GM21381 (cell line): ENCODE data around the gene TALDO1.

Experiments
- ATAC-seq: cut with Tn5 transposase; IDR thresholded peaks from one replicate; pipeline ENCODE4 v1.9.1; 2021; ENCODE audit warnings: mild to moderate bottlenecking, moderate library complexity; ENCODE audit not compliant: unreplicated experiment

TALDO1 gene

DNA sequence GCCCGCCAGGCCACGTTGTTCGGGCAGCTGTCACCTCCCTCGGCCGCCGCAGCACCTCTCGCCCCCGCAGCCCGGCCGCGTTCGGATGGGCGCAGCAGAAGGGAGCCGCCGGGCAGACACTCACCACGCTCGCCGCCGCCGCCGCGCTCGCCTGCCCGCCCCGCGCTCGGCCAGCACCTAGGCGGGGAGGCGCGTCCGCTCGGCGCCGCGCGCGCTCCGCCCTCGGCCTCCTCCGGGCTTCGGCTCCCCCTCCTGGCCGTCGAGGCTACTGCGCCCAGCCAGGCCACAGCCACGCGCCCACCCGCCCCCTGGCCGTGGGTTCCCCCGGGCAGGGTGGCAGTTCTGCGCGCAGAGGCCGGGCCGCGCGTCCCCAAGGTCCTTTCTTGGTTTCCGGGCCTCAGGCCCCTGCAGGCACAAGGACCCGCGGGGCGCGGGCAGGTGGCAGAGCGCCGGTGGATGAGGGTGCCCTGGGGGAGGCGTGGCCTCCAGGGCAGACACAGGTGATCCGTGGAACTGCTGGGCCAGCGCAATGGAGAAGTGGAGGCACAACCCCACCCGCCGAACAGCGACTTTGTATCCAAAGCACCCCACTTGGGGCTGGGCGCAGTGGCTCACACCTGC is 50.9 kb downstream of the TALDO1 start, which contains the start of gene SLC25A22:
Gene SLC25A22, minus strand, starts transcription at position 189 of the 621 bp plus-strand sequence. CDS start 3,275 bp downstream, outside the sequence.
- ATAC-seq, result peak; percentile 53

DNA sequence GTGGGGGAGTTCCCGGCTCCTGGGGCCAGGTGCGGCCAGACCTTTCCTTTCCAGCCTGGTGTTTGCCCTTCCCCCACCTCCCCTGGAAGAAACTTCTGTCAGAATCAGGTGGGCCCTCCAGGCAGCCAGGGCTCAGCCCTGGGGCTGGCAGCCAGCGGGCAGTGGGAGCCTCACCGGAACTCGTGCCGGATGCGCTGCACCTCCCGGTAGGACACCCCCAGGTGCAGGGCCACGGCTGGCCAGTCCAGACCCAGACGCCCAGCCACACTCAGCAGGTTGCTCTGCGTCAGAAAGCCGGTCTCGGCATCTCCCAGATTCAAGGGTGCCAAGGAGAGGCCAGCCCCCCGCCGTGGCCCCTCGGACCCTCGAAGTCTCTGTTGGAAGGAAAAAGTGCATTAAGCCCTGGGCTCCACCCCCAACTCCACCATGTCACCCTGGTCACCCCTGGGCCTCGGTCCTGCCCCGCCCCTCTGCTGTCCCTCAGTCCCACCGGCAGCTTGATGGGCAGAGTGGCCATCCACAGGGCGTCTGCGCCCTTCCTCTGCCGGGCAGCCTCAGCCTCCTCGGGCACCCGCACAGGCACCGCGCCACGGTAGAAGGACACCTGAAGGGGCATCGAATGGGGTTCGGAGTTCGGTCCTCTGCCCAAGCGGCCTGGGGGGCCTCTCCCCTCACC is 52.5 kb downstream of the TALDO1 start:
- no peak for ATAC-seq

DNA sequence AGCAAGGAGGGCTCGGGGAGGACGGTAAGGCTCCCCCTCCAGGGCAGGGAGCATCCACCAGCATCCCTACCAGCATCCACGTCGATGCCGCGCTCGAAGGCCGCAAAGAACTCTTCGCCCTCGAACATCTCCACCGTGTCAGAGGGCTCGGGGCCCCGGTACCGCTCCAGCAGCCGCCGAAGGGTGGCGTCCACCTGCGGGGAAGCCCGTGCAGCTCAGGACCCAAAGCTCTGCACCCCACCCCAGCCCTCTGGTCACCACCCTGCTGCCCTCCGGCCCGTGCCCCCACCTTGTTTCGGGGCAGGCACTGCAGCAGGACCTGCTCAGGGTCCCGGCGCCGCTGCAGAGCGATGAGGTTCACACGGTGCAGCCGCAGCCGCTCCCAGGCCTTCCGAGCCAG is 53.2 kb downstream of the TALDO1 start:
- no peak for ATAC-seq

DNA sequence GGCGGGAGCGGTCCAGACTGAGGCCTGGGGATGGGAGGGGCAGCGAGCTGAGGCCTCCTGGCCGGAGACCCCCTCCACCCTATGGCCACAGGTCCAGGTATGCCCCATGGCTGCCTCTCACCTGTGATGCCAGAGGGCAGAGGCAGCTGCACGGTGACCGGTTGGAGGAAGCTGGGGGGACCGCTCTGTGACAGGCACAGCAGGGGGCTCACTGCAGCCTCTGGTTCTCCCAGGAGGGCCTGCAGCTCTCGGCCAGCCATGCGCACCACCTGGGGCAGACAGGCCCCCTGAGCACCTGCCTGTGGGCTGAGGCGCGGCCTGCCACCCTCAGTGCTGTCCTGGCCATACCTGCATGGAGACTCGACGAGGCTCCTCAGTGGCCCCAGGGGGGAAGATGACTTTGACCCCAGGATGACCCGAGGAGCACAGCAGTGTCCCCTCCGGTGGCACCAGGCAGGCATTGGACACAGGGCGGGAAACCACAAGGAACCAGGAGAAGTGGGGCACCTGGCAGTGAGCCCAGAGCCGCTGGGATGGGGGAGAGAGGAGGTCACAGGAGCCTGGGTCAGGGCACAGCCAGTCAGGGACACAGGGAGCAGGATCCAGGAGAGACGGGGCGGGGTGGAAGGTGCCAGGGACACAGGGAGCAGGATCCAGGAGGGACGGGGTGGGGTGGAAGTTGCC is 54.0 kb downstream of the TALDO1 start:
- no peak for ATAC-seq

DNA sequence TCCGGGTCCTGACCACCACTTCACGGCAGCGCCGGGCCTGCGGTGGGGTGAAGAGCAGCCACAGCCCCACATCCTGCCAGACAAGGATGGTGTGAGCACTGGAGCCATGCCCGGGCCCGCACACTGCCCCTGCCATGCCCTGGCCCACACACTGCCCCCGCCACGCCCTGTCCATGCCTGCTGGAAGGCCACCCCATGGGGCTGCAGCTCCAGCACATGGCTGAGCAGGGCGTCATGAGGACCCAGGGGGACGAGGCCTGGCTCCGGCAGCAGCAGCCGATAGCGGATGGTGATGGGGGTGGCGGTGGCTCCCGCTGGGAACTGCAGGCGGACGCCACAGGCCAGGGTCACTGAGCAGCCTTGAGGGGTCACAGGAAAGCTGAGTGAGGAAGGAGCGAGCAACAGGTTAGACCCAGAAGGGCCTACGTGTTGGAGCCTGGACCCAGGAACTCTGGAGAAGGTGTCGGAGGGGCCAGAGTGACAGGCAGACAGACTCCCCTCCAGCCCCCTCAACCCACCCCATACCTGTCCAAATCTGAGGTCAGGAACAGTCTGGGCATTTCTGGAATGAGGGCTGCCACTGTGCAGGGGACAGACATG is 54.9 kb downstream of the TALDO1 start:
- ATAC-seq, result no peak

DNA sequence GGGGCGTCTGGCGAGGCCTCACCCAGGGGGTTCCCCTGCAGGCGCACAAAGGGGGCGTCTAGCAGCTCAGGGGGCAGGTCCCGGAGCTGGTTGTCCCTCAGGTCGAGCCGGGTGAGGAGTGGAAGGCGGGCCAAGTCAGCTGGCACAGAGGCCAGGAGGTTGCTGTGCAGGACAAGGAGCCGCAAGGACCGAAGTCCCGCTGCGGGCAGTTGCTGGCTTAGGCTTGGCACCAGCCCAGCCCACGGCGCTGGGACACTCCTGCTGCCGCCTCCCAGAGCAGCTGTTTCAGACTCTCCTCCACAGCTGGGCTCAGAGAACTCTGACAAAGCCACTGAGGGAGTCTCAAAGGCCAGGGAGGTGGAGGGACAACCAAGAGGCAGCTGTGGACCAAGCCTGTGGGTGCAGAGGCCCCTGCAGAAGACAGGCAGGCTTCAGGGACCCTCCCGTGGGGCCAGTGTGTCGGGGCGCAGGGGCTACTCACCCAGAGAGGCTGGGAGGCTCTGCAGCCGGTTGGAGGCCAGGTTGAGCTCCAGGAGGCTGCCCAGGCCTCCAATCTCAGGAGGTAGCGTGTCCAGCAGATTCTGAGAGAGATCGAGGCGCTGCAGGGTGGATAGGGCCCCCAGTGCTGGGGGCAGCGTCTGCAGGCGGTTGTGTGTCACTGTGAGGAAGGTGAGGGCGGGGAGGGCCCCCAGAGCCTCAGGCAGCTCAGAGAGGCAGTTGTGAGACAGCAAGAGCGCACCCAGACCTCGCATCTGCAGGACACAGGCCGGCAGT is 55.6 kb downstream of the TALDO1 start:
- ATAC-seq, result no peak

DNA sequence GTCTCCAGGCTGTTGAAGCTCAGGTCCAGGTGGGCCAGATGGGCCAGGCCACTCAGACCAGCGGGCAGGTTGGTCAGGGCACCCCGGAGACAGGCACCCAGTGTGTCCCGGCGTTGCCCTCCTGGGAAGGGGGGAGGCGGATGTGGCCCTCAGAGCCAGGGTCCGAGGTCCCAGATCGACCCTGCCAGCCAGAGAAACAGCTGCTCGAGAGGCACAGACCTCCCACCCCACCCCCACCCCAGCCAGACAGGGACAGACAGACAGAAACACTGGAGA is 56.1 kb downstream of the TALDO1 start:
- ATAC-seq, result no peak

DNA sequence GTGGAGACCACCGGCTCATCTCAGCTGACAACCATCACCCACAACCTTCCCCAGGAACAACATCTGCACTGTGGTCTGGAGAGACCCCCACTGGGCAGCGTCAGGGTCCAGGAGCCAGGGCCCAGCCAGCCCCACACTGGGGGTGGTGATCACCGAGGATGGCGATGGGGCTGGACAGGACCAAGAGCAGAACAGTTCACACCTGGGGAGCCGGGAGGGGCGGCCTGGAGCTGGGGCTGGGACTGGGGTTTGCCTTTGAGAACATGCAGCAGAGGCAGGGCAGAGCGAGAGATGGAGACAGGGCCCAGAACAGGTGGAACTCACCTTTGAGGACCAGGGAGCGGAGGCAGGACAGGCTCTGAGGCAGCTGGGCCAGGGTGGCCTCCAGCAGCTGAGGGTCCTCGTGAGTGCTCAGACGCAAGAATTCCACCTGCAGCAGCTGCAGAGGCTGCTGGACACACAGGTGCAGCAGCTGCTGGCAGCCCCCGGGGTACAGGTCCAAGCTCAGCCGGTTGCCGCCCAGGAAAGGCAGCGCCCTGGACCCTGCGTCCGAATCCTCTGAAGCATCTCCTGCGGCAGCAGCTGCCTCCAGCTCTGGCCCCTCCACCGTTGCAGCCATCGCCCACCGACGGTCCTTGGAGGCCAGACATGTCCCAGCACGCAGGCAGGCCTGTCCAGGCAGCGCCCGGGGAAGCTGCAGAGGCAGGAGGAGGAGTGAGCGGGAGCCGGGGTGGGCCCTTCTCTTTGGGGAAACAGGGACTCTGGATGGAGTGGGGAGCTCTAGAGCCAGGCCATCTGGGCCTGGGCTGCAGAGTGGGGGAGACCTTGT is 56.7 kb downstream of the TALDO1 start:
- ATAC-seq, result no peak

DNA sequence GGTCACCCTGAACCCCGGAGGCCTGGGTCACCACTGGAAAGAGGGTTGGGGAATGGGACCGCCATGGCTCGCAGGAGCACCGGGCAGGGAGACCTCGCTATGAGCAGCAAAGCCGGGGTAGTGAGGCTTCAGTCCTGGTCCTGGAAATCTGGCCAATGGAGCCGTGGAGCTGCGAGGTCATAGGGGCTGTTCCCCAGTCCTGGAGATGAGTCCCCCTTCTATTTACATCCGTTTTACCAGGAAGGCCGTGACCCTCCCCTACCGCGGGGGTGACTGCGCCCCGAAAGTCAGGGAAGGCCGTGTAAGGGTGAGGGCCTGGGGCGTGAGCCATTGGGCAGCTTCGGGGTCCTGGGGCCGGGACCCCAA is 57.3 kb downstream of the TALDO1 start:
- no peak for ATAC-seq

DNA sequence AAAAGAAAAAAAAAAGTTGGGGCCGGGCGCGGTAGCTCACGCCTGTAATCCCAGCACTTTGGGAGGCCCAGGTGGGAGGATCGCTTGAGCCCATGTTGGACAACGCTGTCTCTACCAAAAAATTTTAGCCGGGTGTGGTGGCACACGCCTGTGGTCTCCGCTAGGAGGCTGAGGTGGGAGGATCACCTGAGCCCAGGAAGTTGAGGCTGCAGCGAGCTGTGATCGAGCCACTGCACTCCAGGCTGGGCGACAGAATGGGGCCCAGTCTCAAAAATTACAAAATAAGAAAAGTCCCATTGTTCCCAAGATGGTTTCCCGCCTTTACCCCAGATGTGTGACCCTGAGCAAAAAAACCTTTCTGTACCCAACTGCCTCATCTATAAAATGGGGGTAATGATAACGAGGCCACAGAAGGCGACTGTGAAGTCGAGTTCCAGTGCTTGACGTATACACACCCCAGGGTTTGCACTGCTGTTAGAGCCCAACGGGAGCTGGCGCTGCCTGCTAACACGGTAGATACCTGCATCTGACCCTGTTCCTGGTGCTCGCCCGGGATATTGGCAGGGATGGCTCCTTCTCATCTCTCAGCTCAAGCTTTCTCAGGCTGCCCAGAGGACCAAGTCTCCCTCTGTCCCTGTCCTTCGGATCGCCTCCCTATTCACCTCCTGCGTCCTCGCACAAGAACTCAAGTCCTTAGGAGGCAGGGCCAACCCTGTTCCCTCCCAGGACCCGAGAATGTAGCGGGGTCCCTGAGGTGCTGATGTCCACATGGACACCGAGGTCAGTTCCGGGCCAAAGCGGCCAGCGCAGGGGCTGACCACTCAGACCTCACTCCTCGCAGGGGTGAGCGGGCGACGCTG is 61.4 kb downstream of the TALDO1 start:
- no peak for ATAC-seq

DNA sequence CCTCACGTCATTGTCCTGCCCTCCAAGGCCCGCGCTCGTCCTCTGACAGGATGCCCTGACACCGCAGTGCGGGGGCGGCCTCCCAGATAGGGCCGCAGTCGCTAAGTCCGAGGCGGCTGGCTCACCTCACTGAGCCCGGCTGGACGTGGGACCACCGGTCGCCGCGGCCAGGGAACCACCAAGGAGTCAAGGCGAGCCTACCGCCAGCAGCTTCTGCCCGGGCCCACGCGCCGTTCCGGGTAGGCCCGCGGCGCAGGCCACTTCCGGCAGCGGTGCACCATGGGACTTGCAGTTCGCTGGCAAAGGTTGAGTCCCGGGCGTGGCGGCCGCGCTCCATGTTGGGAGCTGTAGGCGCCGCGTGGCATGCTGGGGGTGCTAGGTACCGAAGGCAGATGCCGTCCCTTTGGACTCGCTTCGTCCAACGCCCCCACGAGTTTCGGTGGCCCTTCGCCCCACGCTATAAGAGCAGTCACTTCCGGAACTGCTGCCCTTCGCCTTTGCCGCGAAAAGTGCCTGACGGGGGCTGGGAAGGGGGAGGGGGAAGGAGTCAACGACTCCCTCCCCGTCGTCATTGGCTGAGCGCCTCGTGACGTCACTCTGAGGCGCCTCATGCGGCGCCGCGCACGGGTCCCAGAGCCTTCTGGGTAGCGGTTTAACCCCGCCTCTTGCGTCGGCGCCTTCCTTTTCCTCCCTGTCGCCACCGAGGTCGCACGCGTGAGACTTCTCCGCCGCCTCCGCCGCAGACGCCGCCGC is 62.2 kb downstream of the TALDO1 start, which contains the start of gene RPLP2:
Gene RPLP2, plus strand, starts transcription at position 681 of the 753 bp plus-strand sequence. CDS start 268 bp downstream, outside the sequence.
- peak; percentile 76 for ATAC-seq

DNA sequence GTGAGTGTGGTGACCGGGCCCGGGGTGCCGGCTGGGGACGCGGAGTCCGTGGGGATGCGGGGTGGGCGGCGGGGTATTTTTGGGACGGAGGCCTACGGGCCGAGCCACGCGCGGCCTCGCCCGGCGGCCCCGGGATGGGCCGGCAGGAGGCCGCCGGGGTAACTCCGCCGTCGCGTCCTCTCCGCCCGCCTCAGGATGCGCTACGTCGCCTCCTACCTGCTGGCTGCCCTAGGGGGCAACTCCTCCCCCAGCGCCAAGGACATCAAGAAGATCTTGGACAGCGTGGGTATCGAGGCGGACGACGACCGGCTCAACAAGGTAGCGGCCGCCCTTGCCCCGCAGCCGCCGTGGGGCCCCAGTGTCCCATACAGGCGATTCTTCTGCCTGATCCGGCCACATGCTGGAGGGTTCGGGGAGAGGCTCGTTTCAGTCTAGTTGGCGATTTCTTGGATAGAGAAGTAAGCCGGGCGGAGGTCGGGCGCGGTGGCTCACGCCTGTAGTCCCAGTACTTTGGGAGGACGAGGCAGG is 62.8 kb downstream of the TALDO1 start:
- peak; percentile 12 for ATAC-seq

DNA sequence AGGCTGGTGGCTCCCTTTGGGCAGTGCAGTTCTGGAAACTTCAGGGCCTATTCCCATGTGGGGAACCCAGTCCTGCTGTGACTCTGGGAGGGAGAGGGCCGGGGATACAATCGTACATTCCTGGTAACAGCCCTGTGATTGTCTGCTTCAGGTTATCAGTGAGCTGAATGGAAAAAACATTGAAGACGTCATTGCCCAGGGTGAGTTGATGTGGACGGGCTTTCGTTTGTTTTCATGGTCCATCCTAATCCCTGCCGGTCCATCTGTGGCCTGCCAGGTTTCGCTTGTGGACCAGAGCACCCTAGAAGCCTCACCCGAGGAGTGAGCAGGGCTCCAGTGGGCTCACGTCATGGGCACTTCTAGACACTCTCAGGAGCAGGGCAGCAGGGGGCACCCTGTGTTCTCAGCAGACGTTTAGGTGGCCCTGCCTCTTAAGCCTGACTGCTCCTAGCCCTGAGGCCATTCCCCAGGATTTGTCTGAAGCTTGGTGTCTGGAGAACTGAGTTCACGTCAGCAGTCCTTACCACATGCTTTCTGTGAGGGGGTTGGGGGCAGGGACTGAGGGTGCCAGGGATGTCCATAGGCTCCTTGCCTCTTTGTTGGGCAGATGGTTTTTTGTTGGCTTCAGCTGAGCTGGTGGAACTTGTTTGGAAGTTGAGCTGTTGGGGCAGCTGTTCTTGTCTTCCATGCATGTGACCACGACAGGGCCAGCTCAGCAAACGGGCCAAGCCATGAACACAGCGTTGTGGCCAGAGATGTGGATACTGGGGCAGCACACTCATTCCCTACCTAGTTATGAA is 64.4 kb downstream of the TALDO1 start:
- ATAC-seq, result no peak

DNA sequence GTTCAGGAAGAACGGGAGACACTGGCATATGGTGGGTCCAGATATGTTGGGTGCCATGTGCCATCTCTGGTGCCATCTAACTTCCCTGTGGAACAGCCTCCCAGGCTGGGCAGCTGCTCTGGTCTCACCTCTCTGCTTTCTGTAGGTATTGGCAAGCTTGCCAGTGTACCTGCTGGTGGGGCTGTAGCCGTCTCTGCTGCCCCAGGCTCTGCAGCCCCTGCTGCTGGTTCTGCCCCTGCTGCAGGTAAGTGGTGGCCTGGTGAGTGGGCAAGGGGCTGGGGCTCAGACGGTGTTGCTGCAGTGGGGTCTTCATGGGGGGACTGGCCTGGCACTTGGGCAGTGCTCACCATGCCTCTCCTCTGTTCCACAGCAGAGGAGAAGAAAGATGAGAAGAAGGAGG is 65.1 kb downstream of the TALDO1 start:
- ATAC-seq, result no peak

DNA sequence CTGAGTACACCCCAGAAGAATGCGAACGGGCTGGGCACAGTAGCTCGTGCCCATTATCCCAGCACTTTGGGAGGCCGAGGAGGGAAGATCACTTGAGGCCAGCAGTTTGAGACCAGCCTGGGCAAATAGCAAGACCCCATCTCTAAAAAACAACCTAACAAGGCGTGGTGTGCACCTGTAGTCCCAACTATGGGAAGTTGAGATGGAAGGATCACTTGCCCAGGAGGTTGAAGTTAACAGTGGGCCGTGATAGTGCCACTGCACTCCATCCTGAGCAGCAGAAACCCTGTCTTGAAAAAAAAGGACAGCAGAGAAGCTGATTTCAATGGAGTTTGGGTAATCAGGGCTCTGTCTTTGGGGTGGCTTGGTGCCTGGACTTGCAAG is 65.8 kb downstream of the TALDO1 start:
- ATAC-seq, result no peak

DNA sequence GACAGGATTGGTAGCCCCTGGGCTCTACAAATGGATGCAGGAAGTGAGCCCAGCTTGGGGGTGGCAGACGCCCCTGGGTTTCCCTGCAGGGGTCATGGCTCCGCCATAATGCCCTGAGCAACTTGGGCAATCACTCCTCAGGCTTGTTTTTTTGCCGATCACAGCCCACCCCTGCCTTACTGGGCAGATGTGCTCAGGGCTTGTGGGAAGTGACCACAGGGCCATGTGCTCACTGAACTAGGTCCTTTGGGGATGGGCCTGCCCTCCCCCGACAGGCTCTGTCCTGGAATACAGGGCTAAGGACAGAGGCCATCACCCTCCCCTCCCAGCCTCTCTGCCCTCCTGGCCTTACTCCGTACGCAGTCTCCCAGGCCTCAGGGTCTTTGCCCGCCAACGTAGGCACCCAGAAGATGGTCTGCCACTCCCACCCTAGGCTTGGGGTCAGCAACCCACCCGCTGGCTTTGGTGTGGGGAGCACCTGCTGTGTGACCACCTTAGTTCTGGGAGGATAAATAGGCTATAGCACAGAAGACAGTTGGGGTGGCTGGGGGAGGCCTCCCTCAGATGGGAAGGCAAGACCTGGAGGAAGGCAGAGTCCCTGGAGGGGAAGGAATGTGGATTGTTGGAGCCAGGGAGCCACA is 66.3 kb downstream of the TALDO1 start:
- ATAC-seq, result no peak
